Brain microvascular endothelial cell (primary cell): ENCODE measurements around the gene SMAD1.

ENCODE experiments used
- DNase-seq: peaks from one replicate; pipeline ENCODE4 v3.0.0-alpha.2; 2020
- H3K27ac ChIP-seq: fragments of 250-450 bp; sonication (Bioruptor Pico); 2 replicates; pipeline ENCODE4 v1.5.1; 2020; ENCODE audit warnings: mild to moderate bottlenecking, moderate library complexity
- H3K27me3 ChIP-seq: fragments of 250-450 bp; sonication (Bioruptor Pico); replicated peaks from 2 replicates; pipeline ENCODE4 v1.5.1; 2020; ENCODE audit warnings: mild to moderate bottlenecking
- H3K36me3 ChIP-seq: fragments of 250-450 bp; sonication (Bioruptor Pico); replicated peaks from 2 replicates; pipeline ENCODE4 v1.5.1; 2020; ENCODE audit warnings: mild to moderate bottlenecking
- H3K4me3 ChIP-seq: 2 replicates; pipeline ENCODE4 v1.5.1; 2011; ENCODE audit warnings: low read depth, mild to moderate bottlenecking, control low read depth, low read length, moderate library complexity
- in situ Hi-C: cut with HindIII; loops from 2 replicates; pipeline ENCODE4 v1.10.0; 2017; ENCODE audit warnings: low sequenced_read_pairs, low pct_ligation_motif_present
- TF ChIP-seq, protein P1 (sequence below): IDR thresholded peaks from 2 replicates; pipeline ENCODE4 v1.5.1; 2011; ENCODE audit warnings: low read depth, mild to moderate bottlenecking, moderate library complexity, low read length, control low read depth, inconsistent platforms; ENCODE audit errors: missing control alignments

Gene SMAD1

GRCh38 chr4:145533961-145534360, 52.3 kb downstream of the SMAD1 start:
- in situ Hi-C loops, result no loop called here
- Histone ChIP-seq H3K36me3 (no peaks in the 10 kb centered on the region), H3K27me3 (no peaks in the 10 kb centered on the region), H3K4me3 (no peak overlapping the region), H3K27ac (no peak overlapping the region)
- TF ChIP-seq, protein P1, sequence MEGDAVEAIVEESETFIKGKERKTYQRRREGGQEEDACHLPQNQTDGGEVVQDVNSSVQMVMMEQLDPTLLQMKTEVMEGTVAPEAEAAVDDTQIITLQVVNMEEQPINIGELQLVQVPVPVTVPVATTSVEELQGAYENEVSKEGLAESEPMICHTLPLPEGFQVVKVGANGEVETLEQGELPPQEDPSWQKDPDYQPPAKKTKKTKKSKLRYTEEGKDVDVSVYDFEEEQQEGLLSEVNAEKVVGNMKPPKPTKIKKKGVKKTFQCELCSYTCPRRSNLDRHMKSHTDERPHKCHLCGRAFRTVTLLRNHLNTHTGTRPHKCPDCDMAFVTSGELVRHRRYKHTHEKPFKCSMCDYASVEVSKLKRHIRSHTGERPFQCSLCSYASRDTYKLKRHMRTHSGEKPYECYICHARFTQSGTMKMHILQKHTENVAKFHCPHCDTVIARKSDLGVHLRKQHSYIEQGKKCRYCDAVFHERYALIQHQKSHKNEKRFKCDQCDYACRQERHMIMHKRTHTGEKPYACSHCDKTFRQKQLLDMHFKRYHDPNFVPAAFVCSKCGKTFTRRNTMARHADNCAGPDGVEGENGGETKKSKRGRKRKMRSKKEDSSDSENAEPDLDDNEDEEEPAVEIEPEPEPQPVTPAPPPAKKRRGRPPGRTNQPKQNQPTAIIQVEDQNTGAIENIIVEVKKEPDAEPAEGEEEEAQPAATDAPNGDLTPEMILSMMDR, result no peak
- no peak for DNase-seq

DNA sequence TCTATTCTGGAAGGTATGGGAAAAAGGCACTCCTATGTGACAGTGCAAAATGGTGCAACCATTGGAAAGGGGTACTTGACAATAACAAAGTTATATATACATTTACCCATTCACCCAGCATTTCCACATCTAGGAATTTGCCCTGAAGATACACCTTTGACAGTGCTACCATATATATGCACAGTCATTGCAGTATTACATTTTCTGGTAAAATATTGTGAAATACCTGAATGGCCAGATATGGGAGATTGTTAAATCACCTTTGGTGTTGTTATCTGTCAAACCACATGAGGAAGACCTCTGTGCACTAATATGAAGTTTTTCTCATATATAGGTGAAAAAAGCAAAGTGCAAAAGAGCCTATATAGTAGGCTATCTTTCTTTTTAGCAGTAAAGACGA, 53.5 kb downstream of the SMAD1 start:
- Histone ChIP-seq H3K27ac (no peak overlapping the region), H3K27me3 (no peaks in the 10 kb centered on the region), H3K4me3 (no peak overlapping the region), H3K36me3 (no peaks in the 10 kb centered on the region)
- in situ Hi-C loops, result no loop called here
- TF ChIP-seq, protein P1, result no peak
- no peak for DNase-seq

DNA sequence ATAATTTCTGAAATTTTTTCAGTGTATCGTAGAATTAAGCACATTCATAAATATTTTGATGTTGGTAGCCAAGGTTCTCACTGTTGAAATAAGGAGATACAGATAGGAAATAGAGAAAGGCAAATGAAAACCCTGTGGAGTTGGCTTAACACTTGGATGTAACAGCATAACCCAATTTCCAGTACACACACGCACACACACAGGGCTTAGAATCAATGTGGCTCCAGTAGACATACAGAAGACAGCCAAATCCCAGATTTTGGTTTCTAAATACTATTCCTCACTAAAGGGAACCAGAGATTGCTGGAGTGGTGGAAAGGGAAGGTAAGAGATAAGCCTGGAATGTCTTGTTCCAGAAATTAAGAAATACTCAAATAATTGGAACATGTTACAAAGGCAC, 54.4 kb downstream of the SMAD1 start:
- Histone ChIP-seq H3K27me3 (no peaks in the 10 kb centered on the region), H3K36me3 (no peaks in the 10 kb centered on the region), H3K4me3 (no peak overlapping the region), H3K27ac (no peak overlapping the region)
- TF ChIP-seq, protein P1, result no peak
- in situ Hi-C loops, result no loop called here
- no peak for DNase-seq

GRCh38 chr4:145538596-145538995, 56.9 kb downstream of the SMAD1 start:
- TF ChIP-seq, protein P1, result no peak
- no peak overlapping the region for H3K4me3 ChIP-seq

GRCh38 chr4:145539671-145540070, 58.0 kb downstream of the SMAD1 start:
- no peaks in the 10 kb centered on the region for H3K27me3 ChIP-seq
- peaks cover 3% of the 10 kb centered on the region for H3K36me3 ChIP-seq
- TF ChIP-seq, protein P1, result no peak
- no peak overlapping the region for H3K4me3 ChIP-seq
- H3K27ac ChIP-seq, result no peak overlapping the region
- in situ Hi-C loops, result no loop called here
- DNase-seq, result no peak

More at GRCh38 chr4:145538596-145538995, 56.9 kb downstream of the SMAD1 start:
- Histone ChIP-seq H3K27me3 (no peaks in the 10 kb centered on the region), H3K27ac (no peak overlapping the region), H3K36me3 (peaks cover 2% of the 10 kb centered on the region)
- DNase-seq, result no peak
- in situ Hi-C loops, result no loop called here

GRCh38 chr4:145540235-145540634, 58.6 kb downstream of the SMAD1 start:
- in situ Hi-C loops, result no loop called here
- Histone ChIP-seq H3K4me3 (no peak overlapping the region), H3K27me3 (no peaks in the 10 kb centered on the region), H3K36me3 (peaks cover 3% of the 10 kb centered on the region), H3K27ac (no peak overlapping the region)
- TF ChIP-seq, protein P1, result no peak
- no peak for DNase-seq
